ENCODE measurements around the gene RBM20. TPM values are rescaled to one million over a fixed set of nuclear protein-coding genes. Genes with fewer than 3 reads are reported as not detected.

The RBM20 gene
- total and polyA plus RNA-seq, 2 of the 13 experiments (the other 11 are each of a cell fraction or from before 2014, with no cell fraction given), result 0.02 to 0.22 TPM

- TF ChIP-seq ZNF646 (CRISPR knock-in tag; IDR thresholded peaks at IDR 0.05) (no peak), RBM39 (IDR thresholded peaks at IDR 0.05; ENCODE audit: low read depth, low read length, poor library complexity, severe bottlenecking) (peak; percentile 74), NCOA1 (CRISPR knock-in tag; IDR thresholded peaks at IDR 0.05) (no peak), RBM22 (optimal IDR thresholded peaks at IDR 0.05; ENCODE audit: low read length) (no peak), POLR2A (IDR thresholded peaks at IDR 0.05; ENCODE audit: insufficient read depth in 1 of 2, low read depth in 2 of 2, low read length in 2 of 2) (peak in 1 of 2 experiments; percentile 48; a peak in 3 of 4 replicates), ZNF557 (CRISPR knock-in tag; IDR thresholded peaks at IDR 0.05) (no peak), KDM4B (CRISPR knock-in tag; IDR thresholded peaks at IDR 0.05) (no peak), U2AF1 (optimal IDR thresholded peaks at IDR 0.05; ENCODE audit: low read depth, low read length) (no peak), SRSF9 (IDR thresholded peaks at IDR 0.05; ENCODE audit: borderline replicate concordance, insufficient read depth, low read depth, low read length, poor library complexity, severe bottlenecking) (no peak), ZNF616 (CRISPR knock-in tag; IDR thresholded peaks at IDR 0.05; ENCODE audit: low read depth) (no peak), DR1 (CRISPR knock-in tag; IDR thresholded peaks at IDR 0.05) (0 out of 2 replicates have a peak, but pooled peaks have one; percentile 29), FOXP4 (CRISPR knock-in tag; IDR thresholded peaks at IDR 0.05) (no peak; the same call in 1 of the 2 replicates), ZNF607 (CRISPR knock-in tag; IDR thresholded peaks at IDR 0.05; ENCODE audit: borderline replicate concordance) (peak; percentile 28; the same call in 1 of the 2 replicates), ZNF816 (CRISPR knock-in tag; IDR thresholded peaks at IDR 0.05; ENCODE audit: borderline replicate concordance) (peak; percentile 89), ELF4 (CRISPR knock-in tag; IDR thresholded peaks at IDR 0.05; ENCODE audit: borderline replicate concordance) (0 out of 2 replicates have a peak, but pooled peaks have one; percentile 47), SCMH1 (CRISPR knock-in tag; IDR thresholded peaks at IDR 0.05; ENCODE audit: borderline replicate concordance) (no peak), CAMTA2 (CRISPR knock-in tag; IDR thresholded peaks at IDR 0.05; ENCODE audit: borderline replicate concordance) (no peak), MATR3 (CRISPR knock-in tag; IDR thresholded peaks at IDR 0.05) (no peak), MEIS1 (CRISPR knock-in tag; IDR thresholded peaks at IDR 0.05; ENCODE audit: borderline replicate concordance) (no peak; the same call in 1 of the 2 replicates)
Observed at GRCh38 chr10:110872145-110872983, 228.2 kb downstream of the RBM20 start (continued).
